HepG2 (cell line): ENCODE data around the gene CDK5RAP2. TPM values are rescaled to one million over a fixed set of nuclear protein-coding genes. Genes with fewer than 3 reads are reported as not detected.

Source experiments
- ARNT ChIP-seq: fragments of 450-650 bp; IDR thresholded peaks from 2 replicates; pipeline ENCODE4 v1.6.1; 2017
- ATF7-NPFF ChIP-seq: sonication (generic); formaldehyde crosslinking; IDR thresholded peaks from 2 replicates; pipeline ENCODE4 v1.8.1; 2023; ENCODE audit warnings: mild to moderate bottlenecking, low read depth, missing genetic modification reagents, moderate library complexity
- EED ChIP-seq: sonication (generic); formaldehyde crosslinking; IDR thresholded peaks from 2 replicates; pipeline ENCODE4 v1.5.0; 2020; ENCODE audit warnings: mild to moderate bottlenecking, missing genetic modification reagents
- FOXA3 ChIP-seq: IDR thresholded peaks from 2 replicates; pipeline ENCODE4 v1.6.1; 2016; ENCODE audit warnings: missing genetic modification reagents, missing compliant biosample characterization
- HDAC1 ChIP-seq: sonication (generic); formaldehyde crosslinking; IDR thresholded peaks from 2 replicates; pipeline ENCODE4 v1.5.1; 2020; ENCODE audit warnings: mild to moderate bottlenecking, missing genetic modification reagents
- HNF4G ChIP-seq, 2 experiments: sonication (generic) in 1 of 2; formaldehyde crosslinking in 1 of 2; IDR thresholded peaks; 2 replicates each; pipeline versions ENCODE4 v1.4.0 to v1.6.1; 2011 to 2020; ENCODE audit warnings: borderline replicate concordance in 2 of 2, low read depth in 2 of 2, mild to moderate bottlenecking in 2 of 2, low read length in 1 of 2, missing genetic modification reagents in 1 of 2, moderate library complexity in 1 of 2
- IKZF4 ChIP-seq: sonication (generic); formaldehyde crosslinking; IDR thresholded peaks from 2 replicates; pipeline ENCODE4 v1.5.1; 2020; ENCODE audit warnings: borderline replicate concordance, mild to moderate bottlenecking, low read depth, missing genetic modification reagents; ENCODE audit errors: not compliant biosample characterization
- ISX ChIP-seq: sonication (generic); formaldehyde crosslinking; conservative IDR thresholded peaks from 2 replicates; pipeline ENCODE4 v1.5.0; 2020; ENCODE audit warnings: missing genetic modification reagents
- KLF15 ChIP-seq: sonication (generic); formaldehyde crosslinking; IDR thresholded peaks from 2 replicates; pipeline ENCODE4 v1.8.1; 2023; ENCODE audit warnings: borderline replicate concordance, mild to moderate bottlenecking, inconsistent platforms, missing genetic modification reagents, mixed read lengths
- MAFF ChIP-seq: IDR thresholded peaks from 2 replicates; pipeline ENCODE4 v1.6.1; 2011; ENCODE audit warnings: low read depth, low read length, improper control_type of control experiment
- MED8 ChIP-seq: sonication (generic); formaldehyde crosslinking; IDR thresholded peaks from 2 replicates; pipeline ENCODE4 v1.8.1; 2023; ENCODE audit warnings: mild to moderate bottlenecking, missing genetic modification reagents; ENCODE audit not compliant: insufficient replicate concordance
- MEIS2 ChIP-seq: sonication (generic); formaldehyde crosslinking; IDR thresholded peaks from 2 replicates; pipeline ENCODE4 v1.9.0; 2021; ENCODE audit warnings: mild to moderate bottlenecking, missing genetic modification reagents
- RFXANK ChIP-seq: IDR thresholded peaks from 2 replicates; pipeline ENCODE4 v1.6.1; 2016
- SP1 ChIP-seq, 2 experiments: fragments of 450-650 bp in 1 of 2; sonication (generic) in 1 of 2; formaldehyde crosslinking in 1 of 2; IDR thresholded peaks; 2 replicates each; pipeline versions ENCODE4 v1.4.0 to v1.6.1; 2016 to 2020; ENCODE audit warnings: missing genetic modification reagents in 1 of 2
- SRSF9 ChIP-seq: fragments of 200-400 bp; formaldehyde crosslinking; IDR thresholded peaks from 2 replicates; pipeline ENCODE4 v1.6.1; 2018; ENCODE audit warnings: borderline replicate concordance, mild to moderate bottlenecking, low read depth, low read length; ENCODE audit not compliant: insufficient read depth, poor library complexity, severe bottlenecking
- TBP ChIP-seq: sonication (generic); formaldehyde crosslinking; IDR thresholded peaks from 2 replicates; pipeline ENCODE4 v1.5.0; 2020; ENCODE audit warnings: missing genetic modification reagents
- TEAD2 ChIP-seq: sonication (generic); formaldehyde crosslinking; IDR thresholded peaks from 2 replicates; pipeline ENCODE4 v1.9.0; 2021; ENCODE audit warnings: missing genetic modification reagents
- ZMYM2 ChIP-seq: sonication (generic); formaldehyde crosslinking; IDR thresholded peaks from 2 replicates; pipeline ENCODE4 v1.8.0; 2022; ENCODE audit warnings: mild to moderate bottlenecking, missing genetic modification reagents
- ZMYM3 ChIP-seq: sonication (generic); formaldehyde crosslinking; IDR thresholded peaks from 2 replicates; pipeline ENCODE4 v1.5.1; 2020; ENCODE audit warnings: mild to moderate bottlenecking, missing genetic modification reagents
- ZNF24 ChIP-seq: fragments of 450-650 bp; IDR thresholded peaks from 2 replicates; pipeline ENCODE4 v1.6.1; 2017; ENCODE audit warnings: antibody characterized with exemption, mild to moderate bottlenecking
- ZNF296 ChIP-seq: sonication (generic); formaldehyde crosslinking; conservative IDR thresholded peaks from 2 replicates; pipeline ENCODE4 v1.5.0; 2020; ENCODE audit warnings: mild to moderate bottlenecking, missing genetic modification reagents
- ZNF510 ChIP-seq: sonication (generic); formaldehyde crosslinking; IDR thresholded peaks from 2 replicates; pipeline ENCODE4 v1.4.0; 2020; ENCODE audit warnings: low read depth, mild to moderate bottlenecking, missing genetic modification reagents
- ZNF674 ChIP-seq: sonication (generic); formaldehyde crosslinking; IDR thresholded peaks from 2 replicates; pipeline ENCODE4 v1.5.0; 2020; ENCODE audit warnings: low read depth, mild to moderate bottlenecking, missing genetic modification reagents
- polyA plus RNA-seq, 8 experiments: library from polyadenylated mRNA; depleted of rRNA in 3 of 8; stranded (reverse) in 7 of 8; unstranded in 1 of 8; fragments of >200 nt; fragmentation: Illumina TruSeq in 4 of 8; extraction: Trizol in 4 of 8; gene quantifications; 2 replicates each; pipeline versions ENCODE4 v1.2.1 to v1.2.3, GENCODE V29; 2011 to 2016; ENCODE audit warnings: low read depth in 4 of 8, missing spikeins in 1 of 8, mixed read lengths in 1 of 8; ENCODE audit not compliant: insufficient read depth in 1 of 8
- total RNA-seq, 5 experiments: library from RNA; depleted of rRNA; stranded (reverse); fragments of >200 nt; fragmentation: Illumina TruSeq; extraction: Trizol; gene quantifications; 2 replicates each; pipeline ENCODE4 v1.2.3, GENCODE V29; 2016; ENCODE audit warnings: low read depth in 1 of 5
- TF ChIP-seq, protein P1 (sequence below), 2 experiments: IDR thresholded peaks; 2 replicates each; pipeline ENCODE4 v1.6.1; 2011 to 2012; ENCODE audit warnings: low read length in 2 of 2, borderline replicate concordance in 1 of 2, low read depth in 1 of 2, mild to moderate bottlenecking in 1 of 2, moderate library complexity in 1 of 2
- TF ChIP-seq, protein P2 (sequence below): IDR thresholded peaks from 2 replicates; pipeline ENCODE4 v1.6.1; 2018; ENCODE audit warnings: missing genetic modification reagents
- TF ChIP-seq, protein P3 (sequence below): sonication (generic); formaldehyde crosslinking; IDR thresholded peaks from 2 replicates; pipeline ENCODE4 v1.9.0; 2022; ENCODE audit warnings: low read depth, missing genetic modification reagents

CDK5RAP2 gene
- total and polyA plus RNA-seq, 2 of the 13 experiments (the other 11 are each of a cell fraction or from before 2014, with no cell fraction given): 31.8 to 42.2 TPM

DNA sequence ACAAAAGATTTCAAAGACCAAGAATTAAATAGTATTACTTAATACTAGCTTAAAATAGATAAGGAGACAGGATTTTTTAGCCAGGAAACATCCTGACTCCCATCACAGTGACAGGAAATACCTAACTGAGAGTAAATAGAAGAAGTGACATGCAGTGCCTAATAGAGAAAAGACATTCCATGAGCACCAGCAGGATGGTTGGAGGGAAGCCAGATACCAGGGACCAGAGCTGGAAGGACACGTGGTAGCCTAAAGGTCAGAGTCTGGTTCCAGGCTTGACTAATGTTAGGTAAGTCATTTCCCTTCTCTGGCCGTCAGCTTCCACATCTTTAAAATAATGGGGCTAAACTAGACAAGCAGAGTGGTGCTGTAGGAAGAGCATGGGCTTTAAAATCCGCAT is 41.6 kb downstream of the CDK5RAP2 start (continued):
- no peak for TF ChIP-seq ZNF510 (CRISPR knock-in tag)
- TF ChIP-seq HNF4G (IDR thresholded peaks at IDR 0.05; ENCODE audit: borderline replicate concordance, low read depth, low read length): peak; percentile 67; the same call in 1 of the 2 replicates
- TF ChIP-seq HNF4G (CRISPR knock-in tag; IDR thresholded peaks at IDR 0.05; ENCODE audit: borderline replicate concordance, low read depth): peak; percentile 51; the same call in 1 of the 2 replicates
- no peak for TF ChIP-seq KLF15 (CRISPR knock-in tag)
- TF ChIP-seq RFXANK (CRISPR knock-in tag): no peak
- no peak for TF ChIP-seq ZNF24
- no peak for TF ChIP-seq ZMYM2 (CRISPR knock-in tag)
- peak; percentile 81; the same call in 1 of the 2 replicates for TF ChIP-seq ZMYM3
- TF ChIP-seq MED8 (CRISPR knock-in tag): no peak
- no peak for TF ChIP-seq IKZF4
- no peak for TF ChIP-seq MEIS2
- TF ChIP-seq ATF7-NPFF (CRISPR knock-in tag): no peak
- TF ChIP-seq ISX (CRISPR knock-in tag): no peak
- TF ChIP-seq SP1 (IDR thresholded peaks at IDR 0.05): no peak
- TF ChIP-seq SP1 (CRISPR knock-in tag; IDR thresholded peaks at IDR 0.05): no peak
- TF ChIP-seq EED: no peak
- peak; percentile 77 for TF ChIP-seq HDAC1 (CRISPR knock-in tag)
- TF ChIP-seq ZNF674 (CRISPR knock-in tag): no peak
- TF ChIP-seq, protein P1, sequence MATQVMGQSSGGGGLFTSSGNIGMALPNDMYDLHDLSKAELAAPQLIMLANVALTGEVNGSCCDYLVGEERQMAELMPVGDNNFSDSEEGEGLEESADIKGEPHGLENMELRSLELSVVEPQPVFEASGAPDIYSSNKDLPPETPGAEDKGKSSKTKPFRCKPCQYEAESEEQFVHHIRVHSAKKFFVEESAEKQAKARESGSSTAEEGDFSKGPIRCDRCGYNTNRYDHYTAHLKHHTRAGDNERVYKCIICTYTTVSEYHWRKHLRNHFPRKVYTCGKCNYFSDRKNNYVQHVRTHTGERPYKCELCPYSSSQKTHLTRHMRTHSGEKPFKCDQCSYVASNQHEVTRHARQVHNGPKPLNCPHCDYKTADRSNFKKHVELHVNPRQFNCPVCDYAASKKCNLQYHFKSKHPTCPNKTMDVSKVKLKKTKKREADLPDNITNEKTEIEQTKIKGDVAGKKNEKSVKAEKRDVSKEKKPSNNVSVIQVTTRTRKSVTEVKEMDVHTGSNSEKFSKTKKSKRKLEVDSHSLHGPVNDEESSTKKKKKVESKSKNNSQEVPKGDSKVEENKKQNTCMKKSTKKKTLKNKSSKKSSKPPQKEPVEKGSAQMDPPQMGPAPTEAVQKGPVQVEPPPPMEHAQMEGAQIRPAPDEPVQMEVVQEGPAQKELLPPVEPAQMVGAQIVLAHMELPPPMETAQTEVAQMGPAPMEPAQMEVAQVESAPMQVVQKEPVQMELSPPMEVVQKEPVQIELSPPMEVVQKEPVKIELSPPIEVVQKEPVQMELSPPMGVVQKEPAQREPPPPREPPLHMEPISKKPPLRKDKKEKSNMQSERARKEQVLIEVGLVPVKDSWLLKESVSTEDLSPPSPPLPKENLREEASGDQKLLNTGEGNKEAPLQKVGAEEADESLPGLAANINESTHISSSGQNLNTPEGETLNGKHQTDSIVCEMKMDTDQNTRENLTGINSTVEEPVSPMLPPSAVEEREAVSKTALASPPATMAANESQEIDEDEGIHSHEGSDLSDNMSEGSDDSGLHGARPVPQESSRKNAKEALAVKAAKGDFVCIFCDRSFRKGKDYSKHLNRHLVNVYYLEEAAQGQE (IDR thresholded peaks at IDR 0.05; ENCODE audit: borderline replicate concordance in 1 of 2, low read depth in 1 of 2, low read length in 2 of 2): no peak
- no peak for TF ChIP-seq MAFF
- TF ChIP-seq ARNT: no peak
- no peak for TF ChIP-seq SRSF9
- TF ChIP-seq TBP (CRISPR knock-in tag): no peak
- no peak for TF ChIP-seq TEAD2 (CRISPR knock-in tag)
- no peak for TF ChIP-seq ZNF296 (CRISPR knock-in tag)
- TF ChIP-seq, protein P2, sequence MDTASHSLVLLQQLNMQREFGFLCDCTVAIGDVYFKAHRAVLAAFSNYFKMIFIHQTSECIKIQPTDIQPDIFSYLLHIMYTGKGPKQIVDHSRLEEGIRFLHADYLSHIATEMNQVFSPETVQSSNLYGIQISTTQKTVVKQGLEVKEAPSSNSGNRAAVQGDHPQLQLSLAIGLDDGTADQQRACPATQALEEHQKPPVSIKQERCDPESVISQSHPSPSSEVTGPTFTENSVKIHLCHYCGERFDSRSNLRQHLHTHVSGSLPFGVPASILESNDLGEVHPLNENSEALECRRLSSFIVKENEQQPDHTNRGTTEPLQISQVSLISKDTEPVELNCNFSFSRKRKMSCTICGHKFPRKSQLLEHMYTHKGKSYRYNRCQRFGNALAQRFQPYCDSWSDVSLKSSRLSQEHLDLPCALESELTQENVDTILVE (CRISPR knock-in tag): 0 out of 2 replicates have a peak, but pooled peaks have one; percentile 38
- TF ChIP-seq, protein P3, sequence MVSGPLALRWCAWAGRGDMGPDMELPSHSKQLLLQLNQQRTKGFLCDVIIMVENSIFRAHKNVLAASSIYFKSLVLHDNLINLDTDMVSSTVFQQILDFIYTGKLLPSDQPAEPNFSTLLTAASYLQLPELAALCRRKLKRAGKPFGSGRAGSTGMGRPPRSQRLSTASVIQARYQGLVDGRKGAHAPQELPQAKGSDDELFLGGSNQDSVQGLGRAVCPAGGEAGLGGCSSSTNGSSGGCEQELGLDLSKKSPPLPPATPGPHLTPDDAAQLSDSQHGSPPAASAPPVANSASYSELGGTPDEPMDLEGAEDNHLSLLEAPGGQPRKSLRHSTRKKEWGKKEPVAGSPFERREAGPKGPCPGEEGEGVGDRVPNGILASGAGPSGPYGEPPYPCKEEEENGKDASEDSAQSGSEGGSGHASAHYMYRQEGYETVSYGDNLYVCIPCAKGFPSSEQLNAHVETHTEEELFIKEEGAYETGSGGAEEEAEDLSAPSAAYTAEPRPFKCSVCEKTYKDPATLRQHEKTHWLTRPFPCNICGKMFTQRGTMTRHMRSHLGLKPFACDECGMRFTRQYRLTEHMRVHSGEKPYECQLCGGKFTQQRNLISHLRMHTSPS: no peak
- TF ChIP-seq FOXA3: peak; percentile 83
